Activated CD4-positive, alpha-beta T cell treated with anti-CD3 and anti-CD28 coated beads, Interleukin-2, amount 50 U/mL, for 1 hour (primary cell): ENCODE measurements around the gene TEAD4.

Experiments used
- DNase-seq: peaks from one replicate; pipeline ENCODE4 v3.0.0-alpha.2; 2020

The TEAD4 gene

GRCh38 chr12:3034067-3034750 lies 75.0 kb downstream of the TEAD4 start:
- DNase-seq = peak; percentile 15

GRCh38 chr12:3035171-3035570 lies 76.0 kb downstream of the TEAD4 start:
- DNase-seq = no peak

DNA sequence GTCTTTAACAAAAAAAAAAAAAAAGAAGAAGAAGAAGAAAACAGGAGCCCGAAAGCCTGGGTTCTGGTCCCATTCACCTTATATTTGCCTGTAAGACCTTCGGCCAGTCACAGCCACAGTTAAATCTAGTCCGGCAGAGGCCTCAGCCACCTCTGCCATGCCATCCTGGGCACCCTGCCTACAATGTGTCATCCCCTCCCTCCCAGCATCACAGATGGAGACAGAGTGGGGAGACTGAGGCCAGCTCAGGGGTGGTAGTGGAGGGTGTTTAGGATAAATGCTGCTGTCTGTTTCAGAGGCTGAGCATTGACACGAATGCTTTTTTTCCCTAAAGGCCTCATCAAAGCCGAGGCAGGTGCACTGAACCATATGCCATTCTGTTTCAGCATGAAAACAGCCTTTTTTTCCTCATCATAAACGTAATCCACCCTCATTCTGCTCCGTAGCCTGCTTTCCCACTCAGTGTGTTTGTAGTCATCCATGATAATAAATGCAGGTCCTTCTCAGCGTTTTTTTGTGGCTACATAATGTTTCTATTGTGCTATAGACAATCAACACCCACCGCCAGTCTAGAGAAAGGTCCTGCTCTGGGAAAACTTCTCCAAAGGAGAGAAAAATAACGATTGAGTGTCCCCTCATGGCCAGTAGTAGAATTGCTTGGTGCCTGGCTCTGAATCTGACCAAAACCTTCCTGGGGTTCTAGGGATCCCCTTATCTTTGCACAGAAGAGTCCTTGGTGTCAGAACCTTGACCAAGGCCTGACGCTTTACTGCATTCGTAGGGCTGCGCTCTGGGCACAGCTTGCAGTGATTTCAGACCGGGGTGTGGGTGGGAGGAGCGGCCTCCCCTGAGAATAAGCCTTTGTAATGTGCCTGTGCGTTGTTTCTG lies 76.9 kb downstream of the TEAD4 start:
- no peak for DNase-seq

- DNase-seq = no peak
Observed at GRCh38 chr12:3036901-3037600, 77.9 kb downstream of the TEAD4 start.

GRCh38 chr12:3038166-3038565 lies 79.0 kb downstream of the TEAD4 start:
- DNase-seq = no peak

- no peak for DNase-seq
Observed at GRCh38 chr12:3038926-3039510, 79.8 kb downstream of the TEAD4 start.

GRCh38 chr12:3040026-3040656 lies 80.9 kb downstream of the TEAD4 start:
- no peak for DNase-seq

- no peak for DNase-seq
Observed at GRCh38 chr12:3040663-3041544, 81.7 kb downstream of the TEAD4 start.

DNA sequence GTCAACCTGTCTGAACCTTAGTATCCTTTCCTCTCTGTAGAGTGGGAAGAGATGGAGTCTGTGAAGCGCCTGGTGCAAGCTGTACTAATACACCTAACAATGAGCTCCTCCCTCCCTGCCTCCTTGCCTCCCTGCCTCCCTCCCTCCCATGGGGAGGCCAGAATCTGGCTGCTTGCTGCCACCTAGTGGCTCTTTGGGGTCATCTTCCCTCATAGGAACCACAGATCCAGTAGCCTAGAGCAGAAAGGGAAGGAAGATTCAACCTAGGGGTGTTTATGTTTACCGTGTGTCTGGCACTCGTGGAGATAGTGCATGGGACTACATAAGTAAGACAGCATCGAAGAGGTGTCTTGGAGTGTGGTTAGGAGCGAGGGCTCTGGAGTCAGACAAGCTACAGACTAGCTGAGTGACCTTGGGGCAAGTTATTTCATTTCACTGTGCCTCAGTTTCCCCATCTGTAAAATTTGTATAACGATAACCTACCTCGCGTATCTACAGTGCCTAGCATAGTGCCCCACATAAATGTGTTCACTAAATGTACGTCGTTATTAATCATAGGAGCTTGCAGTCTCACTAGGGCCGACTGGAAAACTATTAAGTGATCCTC lies 82.5 kb downstream of the TEAD4 start:
- peak; percentile 34 for DNase-seq

- DNase-seq = no peak
Observed at GRCh38 chr12:3042394-3042793, 83.2 kb downstream of the TEAD4 start.

GRCh38 chr12:3042826-3043225 lies 83.6 kb downstream of the TEAD4 start:
- no peak for DNase-seq

DNA sequence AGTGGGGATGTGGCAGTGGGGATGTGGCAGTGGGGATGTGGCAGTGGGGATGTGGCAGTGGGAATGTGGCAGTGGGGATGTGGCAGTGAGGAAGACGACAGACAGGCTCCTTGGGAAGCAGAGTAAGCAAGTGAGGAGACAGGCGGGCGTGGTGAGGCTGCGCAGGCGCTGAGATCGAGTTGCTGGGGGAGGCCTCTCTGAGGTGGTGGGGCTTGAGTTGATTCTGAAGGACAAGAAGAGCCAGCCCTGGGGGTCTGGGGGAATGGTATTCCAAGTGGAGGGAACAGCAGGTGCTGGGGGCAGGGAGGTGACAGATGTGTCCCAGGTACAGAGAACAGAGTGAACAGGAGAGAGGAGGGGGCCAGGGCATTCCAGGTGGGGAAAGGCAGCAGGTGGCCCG lies 84.2 kb downstream of the TEAD4 start:
- DNase-seq = no peak

DNA sequence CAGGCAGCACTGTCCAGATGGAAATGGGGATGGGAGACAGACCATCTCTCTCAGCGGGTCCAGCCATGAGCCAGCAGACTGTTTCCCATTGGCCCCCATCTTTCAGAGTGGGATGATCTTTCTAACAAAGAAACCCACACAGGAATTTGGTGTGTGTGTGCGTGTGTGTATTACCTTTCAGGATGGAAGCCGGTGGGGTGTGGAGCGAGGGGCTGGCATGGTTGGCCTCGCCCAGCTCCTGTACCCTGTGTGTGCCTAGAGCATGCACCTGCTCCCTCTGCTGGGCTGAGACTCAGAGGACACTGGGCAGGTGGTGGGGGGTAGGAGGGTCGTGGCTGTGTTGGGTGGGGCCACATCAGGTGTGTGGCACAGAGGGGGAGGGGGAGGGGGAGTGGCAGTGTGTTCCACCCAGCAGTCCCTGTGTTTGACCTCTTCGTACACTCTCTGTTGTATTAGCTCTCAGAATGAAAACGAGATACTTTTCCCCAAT lies 85.0 kb downstream of the TEAD4 start:
- DNase-seq = no peak

DNA sequence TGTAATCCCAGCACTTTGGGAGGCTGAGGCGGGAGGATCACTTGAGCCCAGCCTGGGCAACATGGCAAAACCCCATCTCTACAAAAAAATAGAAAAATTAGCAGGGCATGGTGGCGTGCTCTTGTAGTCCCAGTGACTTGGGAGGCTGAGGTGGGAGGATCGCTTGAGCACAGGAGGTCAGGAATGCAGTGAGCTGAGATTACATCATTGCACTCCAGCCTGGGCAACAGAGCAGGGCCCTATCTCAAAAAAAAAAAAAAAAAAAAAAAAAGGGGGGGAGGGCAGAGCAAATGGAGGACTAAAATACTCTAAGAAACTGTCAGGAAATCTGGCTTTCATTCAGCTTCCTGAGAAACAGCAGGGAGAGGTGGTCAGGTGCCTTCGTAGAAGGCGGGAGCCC lies 86.3 kb downstream of the TEAD4 start:
- no peak for DNase-seq

- DNase-seq = no peak
Observed at GRCh38 chr12:3045989-3046388, 86.8 kb downstream of the TEAD4 start.

DNA sequence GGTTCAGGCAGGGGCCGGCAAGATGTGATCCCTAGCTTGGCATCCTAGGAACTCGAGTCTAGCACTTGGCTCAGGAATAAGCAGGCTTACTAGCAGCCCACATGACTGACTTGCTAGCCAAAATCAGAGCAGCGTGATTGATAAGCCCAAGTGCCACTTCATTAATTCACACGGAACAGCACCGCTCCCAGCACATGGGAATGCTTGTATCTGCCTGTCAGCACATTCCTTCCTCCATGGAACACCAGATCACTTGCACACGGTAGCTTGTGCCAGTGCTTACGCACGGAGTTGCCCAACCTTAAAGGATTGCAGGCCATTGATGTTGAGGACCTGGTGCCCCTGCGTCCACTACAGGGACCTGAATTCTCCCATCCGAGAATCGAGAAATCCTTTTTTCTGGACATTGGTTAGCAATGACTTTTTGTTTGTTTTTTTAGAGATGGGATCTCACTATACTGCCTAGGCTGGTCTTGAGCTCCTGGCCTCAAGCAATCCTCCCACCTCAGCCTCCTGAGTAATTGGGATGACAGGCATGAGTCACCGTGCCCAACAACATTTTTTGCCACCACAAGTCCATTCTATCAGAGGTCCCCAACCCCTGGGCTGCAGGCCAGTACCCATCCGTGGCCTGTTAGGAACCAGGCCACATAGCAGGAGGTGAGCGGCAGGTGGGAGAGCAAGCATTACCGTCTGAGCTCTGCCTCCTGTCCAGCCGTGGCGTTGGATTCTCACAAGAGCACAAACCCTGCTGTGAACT lies 87.4 kb downstream of the TEAD4 start:
- no peak for DNase-seq

GRCh38 chr12:3047961-3048360 lies 88.8 kb downstream of the TEAD4 start:
- DNase-seq = no peak

- no peak for DNase-seq
Observed at GRCh38 chr12:3048540-3048939, 89.3 kb downstream of the TEAD4 start.

- no peak for DNase-seq
Observed at GRCh38 chr12:3049176-3049575, 90.0 kb downstream of the TEAD4 start.

DNA sequence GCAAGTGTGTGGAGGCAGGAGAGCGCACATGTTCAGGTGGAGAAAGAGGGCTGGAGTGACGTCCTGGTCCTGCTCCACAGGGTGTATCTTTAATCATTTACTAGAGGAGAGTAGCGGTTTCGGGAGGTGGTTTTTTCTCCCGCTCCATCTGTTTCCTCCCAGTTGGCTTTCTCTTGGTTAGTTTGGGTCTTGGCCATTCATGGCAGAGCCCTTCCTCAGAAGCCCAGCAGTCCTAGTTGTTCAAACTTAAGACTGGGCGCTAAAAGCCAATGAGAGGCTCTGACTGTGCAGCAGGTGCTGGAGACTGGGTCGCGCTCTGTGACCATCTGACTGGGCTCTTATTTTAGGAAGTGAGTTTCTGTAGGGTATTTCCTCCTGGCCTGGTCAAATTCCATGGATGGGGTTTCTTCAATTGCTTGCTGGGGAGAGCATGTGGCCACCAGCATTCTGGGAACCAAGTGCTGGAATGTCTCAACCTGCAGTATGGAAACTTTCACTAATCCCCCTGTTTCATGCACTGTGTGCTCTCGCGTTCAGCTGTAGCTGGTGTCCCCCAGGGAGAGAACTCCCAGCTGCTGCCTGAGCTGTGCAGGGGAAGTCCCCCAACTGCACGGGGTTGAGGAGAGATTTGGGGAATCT lies 90.5 kb downstream of the TEAD4 start:
- DNase-seq = no peak
